Measurements from ENCODE around the gene FCSK.
A peak's percentile ranks its signal among the peaks of the same experiment; 100 is the strongest.

The FCSK gene

DNA sequence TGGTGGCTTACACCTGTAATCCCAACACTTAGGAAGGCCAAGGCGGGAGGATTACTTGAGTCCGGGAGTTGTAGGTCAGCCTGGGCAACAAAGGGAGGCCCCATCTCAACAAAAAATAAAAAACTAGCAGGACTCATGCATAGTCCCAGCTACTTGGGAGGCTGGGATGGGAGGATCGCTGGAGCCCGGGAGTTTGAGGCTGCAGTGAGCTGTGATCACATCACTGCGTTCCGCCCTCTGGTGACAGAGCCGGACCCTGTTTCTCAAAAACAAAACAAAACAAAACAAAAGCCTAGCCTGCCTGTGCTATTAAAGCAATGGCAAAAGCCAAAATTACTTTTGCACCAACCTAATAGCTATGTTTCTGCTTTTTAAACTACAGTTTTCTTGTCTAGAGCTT lies 1.5 kb downstream of the FCSK start:
- no peak for DNase-seq (ENCODE audit: low spot score)

GRCh38 chr16:70457446-70458166 lies 3.2 kb downstream of the FCSK start:
- DNase-seq (ENCODE audit: low spot score), result no peak

DNA sequence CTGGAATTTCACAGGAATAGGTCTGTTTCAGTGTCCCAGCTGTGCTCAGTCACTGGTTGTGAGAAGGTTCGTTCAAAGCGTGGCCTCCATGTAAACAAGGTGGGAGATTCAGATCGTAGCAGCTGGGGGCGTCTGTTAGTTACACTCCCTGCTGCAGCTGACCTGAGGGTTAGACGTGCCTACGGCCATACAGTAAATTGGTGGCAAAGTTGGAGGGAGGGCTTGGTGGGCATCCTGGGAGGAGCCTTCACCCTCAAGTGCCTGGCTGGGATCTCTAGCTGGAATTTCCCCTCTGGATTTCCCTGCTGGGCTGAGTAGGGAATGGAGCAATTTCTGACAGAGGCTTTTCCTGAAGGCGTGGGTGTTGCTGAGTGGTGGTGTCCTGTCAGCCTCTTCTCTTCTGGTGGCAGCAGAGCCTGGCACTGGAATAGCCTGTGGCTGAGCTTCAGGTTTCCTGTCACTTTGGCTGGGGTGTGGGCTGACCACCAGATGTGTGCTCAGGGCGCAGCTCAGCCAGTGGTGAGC lies 6.4 kb downstream of the FCSK start:
- DNase-seq (ENCODE audit: low spot score), result peak; percentile 54

- DNase-seq (ENCODE audit: low spot score), result no peak
Measured at GRCh38 chr16:70463235-70463634, 8.8 kb downstream of the FCSK start.

GRCh38 chr16:70465999-70466804 lies 11.8 kb downstream of the FCSK start:
- no peak for DNase-seq (ENCODE audit: low spot score)

GRCh38 chr16:70466805-70467076 lies 12.3 kb downstream of the FCSK start:
- DNase-seq (ENCODE audit: low spot score), result no peak

DNA sequence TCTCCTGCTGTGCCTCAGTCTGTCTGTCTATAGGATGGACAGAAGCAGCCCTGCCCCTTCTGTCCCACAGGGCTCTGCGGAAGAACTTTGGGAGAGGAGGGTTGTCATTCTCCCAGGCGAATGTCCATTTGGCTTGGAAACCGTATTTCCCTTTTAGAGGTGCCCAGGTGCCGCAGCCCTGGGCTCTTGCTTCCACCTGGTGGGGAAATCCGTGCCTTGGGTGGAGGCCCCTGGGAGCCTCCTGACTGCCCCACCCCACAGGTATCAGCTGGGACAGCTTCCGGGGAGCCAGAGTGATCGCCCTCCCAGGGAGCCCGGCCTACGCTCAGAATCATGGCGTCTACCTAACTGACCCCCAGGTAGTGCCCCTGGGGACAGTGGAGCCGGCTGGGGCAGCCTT lies 12.7 kb downstream of the FCSK start:
- DNase-seq (ENCODE audit: low spot score), result no peak

DNA sequence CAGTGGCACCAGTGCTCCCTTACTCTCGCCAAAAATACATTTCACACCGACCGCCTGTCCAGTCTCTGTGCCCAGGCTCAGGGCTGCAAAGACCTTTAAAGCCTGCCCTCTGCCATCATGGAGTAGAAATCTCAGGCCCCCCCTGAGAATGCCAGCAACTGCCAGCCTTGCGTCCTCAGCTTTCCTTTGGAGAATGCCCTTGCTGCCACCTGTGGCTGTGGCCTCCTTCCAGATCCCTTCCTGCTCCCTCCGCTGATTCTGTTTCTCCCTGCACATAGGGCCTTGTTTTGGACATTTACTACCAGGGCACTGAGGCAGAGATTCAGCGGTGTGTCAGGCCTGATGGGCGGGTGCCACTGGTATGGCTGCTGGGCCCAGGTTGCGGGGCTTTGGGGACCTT lies 13.2 kb downstream of the FCSK start:
- DNase-seq (ENCODE audit: low spot score), result no peak

DNA sequence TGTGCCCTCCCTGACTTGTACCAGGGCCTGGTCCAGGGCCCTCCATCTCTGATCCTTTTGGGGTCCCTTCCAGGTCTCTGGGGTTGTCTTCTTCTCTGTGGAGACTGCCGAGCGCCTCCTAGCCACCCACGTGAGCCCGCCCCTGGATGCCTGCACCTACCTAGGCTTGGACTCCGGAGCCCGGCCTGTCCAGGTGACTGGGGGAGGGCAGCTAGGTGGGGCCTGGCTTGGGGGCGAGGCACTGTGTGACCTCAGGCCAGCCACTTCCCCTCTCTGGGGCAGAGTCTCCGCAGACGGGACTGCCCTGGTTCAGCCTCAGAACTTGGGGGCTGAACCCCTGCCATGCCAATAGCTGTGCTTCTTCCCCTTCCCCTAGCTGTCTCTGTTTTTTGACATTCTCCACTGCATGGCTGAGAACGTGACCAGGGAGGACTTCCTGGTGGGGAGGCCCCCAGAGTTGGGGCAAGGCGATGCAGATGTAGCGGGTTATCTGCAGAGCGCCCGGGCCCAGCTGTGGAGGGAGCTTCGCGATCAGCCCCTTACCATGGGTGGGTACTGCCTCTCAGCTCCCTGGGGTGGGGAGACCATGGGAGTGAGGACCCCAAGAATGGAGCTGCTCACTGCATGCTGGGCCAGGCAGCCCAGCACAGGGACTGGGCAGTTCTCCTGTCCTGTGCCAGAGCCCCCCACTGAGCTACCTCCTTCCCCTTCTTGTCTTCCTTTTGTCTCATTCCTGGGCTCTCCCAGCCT lies 14.6 kb downstream of the FCSK start:
- DNase-seq (ENCODE audit: low spot score), result no peak

DNA sequence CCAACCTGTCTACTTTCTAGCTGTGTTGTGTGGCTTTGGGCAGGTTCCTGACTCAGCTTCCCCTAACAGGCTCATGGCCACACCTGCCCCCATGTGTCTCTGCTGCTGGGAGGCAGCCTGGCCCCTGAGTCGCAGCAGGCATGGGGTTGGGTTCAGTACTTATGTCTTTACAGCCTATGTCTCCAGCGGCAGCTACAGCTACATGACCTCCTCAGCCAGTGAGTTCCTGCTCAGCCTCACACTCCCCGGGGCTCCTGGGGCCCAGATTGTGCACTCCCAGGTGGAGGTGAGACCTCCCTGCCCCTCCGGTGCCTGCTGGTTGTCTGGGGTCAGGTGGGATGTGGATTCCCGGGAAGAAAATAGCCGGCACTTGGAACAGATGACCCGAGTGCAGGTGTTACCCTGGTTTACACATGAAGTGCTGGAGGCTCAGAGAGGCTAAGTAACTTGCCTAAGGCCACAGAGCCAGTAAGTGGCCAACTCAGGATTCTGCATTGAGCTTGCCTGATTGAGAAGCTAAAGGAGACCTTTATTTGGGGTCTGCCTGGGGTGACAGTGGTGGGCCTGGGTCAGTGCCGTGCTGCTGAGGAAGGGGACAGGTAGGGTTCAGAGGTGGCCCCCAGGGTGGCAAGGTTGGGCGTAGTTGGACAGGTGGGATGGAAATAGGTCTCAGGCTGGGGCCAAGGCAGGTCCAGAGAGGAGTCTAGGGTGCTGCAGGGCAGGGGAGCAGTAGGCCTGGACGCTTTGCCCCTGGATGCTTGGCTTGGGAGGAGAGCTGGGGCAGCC lies 15.9 kb downstream of the FCSK start:
- DNase-seq (ENCODE audit: low spot score), result no peak

DNA sequence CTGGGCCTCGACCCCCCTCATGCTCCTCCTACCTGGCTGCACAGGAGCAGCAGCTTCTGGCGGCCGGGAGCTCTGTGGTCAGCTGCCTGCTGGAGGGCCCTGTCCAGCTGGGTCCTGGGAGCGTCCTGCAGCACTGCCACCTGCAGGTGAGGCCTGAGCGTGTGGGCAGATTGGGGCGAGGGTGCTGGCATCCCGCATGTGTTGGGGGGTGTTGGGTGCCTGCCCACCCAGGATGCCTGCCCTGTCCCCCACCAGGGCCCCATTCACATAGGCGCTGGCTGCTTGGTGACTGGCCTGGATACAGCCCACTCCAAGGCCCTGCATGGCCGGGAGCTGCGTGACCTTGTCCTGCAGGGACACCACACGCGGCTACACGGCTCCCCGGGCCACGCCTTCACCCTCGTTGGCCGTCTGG lies 16.5 kb downstream of the FCSK start:
- DNase-seq (ENCODE audit: low spot score), result peak; percentile 28

DNA sequence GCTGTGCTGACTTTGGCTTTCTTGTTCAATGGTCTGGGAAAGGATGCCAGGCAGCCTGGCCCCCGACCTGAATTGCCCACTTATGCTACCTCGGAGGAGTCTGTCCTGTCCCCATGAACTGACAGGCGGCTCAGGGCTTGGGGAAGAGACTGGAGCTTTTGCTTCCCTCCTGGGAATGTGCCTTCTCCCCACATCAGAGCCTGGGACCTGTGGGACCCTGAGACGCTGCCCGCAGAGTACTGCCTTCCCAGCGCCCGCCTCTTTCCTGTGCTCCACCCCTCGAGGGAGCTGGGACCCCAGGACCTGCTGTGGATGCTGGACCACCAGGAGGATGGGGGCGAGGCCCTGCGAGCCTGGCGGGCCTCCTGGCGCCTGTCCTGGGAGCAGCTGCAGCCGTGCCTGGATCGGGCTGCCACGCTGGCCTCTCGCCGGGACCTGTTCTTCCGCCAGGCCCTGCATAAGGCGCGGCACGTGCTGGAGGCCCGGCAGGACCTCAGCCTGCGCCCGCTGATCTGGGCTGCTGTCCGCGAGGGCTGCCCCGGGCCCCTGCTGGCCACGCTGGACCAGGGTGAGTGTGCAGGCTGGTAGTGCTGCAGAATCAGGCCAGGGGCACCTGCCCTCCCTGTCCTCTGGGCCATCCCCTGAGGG lies 18.5 kb downstream of the FCSK start:
- no peak for DNase-seq (ENCODE audit: low spot score)

DNA sequence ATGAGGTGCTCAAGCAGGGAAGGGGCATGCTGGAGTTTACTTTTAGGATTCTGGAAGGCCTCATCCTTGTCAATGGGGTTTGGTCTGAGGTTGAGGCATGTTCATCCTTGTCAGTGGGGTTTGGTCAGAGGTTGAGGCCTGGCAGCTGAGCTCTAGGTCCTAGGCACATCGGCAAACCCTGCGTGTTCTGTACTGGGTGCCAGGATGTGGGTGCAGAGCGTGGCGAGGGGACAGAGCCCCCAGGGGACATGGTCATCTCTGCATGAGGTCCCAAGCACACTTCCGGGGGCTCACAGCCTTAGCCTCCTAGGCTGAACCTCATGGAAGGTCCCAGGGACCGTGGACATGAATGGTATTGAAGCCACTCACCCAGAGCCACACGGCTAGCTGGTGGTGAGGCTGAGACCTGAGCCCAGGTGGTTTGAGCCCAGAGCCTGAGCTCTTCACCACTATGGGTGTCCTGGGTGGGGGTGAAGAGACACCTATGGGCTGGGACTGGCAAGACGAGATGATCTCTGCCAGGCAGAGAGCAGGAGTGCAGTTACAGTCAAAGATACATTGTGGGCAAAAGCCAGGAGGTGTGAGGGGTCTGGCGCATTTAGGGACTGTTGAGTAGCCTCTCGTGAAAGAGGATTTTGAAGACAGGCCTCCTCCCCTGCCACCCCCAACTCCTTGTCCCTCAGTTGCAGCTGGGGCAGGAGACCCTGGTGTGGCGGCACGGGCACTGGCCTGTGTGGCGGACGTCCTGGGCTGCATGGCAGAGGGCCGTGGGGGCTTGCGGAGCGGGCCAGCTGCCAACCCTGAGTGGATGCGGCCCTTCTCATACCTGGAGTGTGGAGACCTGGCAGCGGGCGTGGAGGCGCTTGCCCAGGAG lies 19.3 kb downstream of the FCSK start:
- DNase-seq (ENCODE audit: low spot score), result no peak

GRCh38 chr16:70474320-70475053 lies 20.1 kb downstream of the FCSK start:
- DNase-seq (ENCODE audit: low spot score), result no peak

GRCh38 chr16:70475054-70475871 lies 20.9 kb downstream of the FCSK start:
- peak; percentile 18 for DNase-seq (ENCODE audit: low spot score)

DNA sequence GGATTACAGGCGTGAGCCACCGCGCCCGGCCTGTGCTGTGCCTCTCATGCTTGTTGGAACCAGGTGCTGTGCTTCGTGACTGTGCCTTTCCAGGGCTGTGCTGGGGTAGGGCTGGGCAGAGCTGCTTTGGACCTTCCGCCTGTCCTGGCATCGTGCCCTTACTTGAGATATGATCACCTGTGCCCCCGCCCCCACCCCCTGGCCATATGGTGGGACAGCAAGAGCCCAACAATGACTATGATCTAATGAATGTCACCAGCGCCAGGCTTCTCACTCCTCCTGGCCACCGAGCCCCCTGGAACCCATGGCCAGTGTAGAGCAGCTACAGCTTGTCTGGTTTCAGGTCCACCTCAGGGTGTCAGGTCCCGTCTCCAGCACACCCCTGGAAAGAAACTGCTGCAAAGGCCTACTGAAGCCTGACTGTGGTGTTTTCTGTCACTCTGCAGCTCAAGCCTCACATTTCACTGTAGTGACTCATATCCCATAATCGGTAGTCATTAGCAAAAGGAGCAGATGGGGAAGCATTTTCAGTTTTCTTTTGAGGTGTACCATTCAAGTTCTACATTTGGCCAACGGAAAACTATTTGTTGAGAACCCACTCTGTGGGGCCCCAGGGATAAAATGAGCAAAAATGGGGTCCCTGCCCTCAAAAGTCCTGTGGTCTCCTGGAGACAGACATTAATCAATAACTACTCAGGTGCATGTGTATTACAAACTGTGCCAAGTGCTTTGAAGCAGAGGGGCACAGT lies 22.1 kb downstream of the FCSK start:
- peak; percentile 91 for DNase-seq (ENCODE audit: low spot score)

- no peak for DNase-seq (ENCODE audit: low spot score)
Measured at GRCh38 chr16:70478169-70478568, 23.8 kb downstream of the FCSK start.

DNA sequence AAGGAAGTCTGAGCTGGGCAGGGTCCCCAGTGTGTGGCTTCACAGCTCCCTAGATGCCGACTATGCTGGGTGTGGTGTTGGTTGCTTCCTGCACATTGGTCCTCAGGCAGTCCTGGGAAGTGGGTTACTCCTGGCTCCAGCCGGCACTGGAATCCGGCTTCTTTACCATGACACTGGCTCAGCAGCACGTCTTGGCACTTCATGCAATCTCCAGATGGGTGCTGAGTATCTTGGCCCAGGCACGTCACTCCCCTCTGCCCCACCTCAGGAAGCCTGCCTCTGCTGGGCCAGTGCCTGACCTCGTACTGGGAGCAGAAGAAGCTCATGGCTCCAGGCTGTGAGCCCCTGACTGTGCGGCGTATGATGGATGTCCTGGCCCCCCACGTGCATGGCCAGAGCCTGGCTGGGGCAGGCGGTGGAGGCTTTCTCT lies 24.5 kb downstream of the FCSK start:
- no peak for DNase-seq (ENCODE audit: low spot score)
